Vagina (tissue), 2 donors: ENCODE measurements around the gene SERGEF. TPM values are rescaled to one million over a fixed set of nuclear protein-coding genes. Genes with fewer than 3 reads are reported as not detected.

ENCODE experiments used
- DNase-seq, 2 donors: peaks; one replicate each; pipeline ENCODE4 v3.0.0-alpha.2; 2017; ENCODE audit errors: extremely low spot score in 2 of 2
- H3K27ac ChIP-seq: fragments of 200-600 bp; sonication (generic); one replicate; pipeline ENCODE4 v1.5.1; 2019
- H3K27me3 ChIP-seq: fragments of 200-600 bp; sonication (generic); one replicate; pipeline ENCODE4 v1.5.1; 2019
- H3K36me3 ChIP-seq, 2 donors: fragments of 200-600 bp; sonication (generic); one replicate each; pipeline ENCODE4 v1.5.1; 2017 to 2019
- H3K4me1 ChIP-seq: fragments of 200-600 bp; sonication (generic); one replicate; pipeline ENCODE4 v1.5.1; 2019
- H3K4me3 ChIP-seq, 2 donors: fragments of 200-600 bp; sonication (generic); 1 replicate in 1 of 2; 2 replicates in 1 of 2; pipeline ENCODE4 v1.5.1; 2016 to 2019
- H3K9me3 ChIP-seq: fragments of 200-600 bp; sonication (generic); one replicate; pipeline ENCODE4 v1.5.1; 2019
- CTCF ChIP-seq, 3 experiments: fragments of 450-650 bp in 2 of 3; fragments of 200-600 bp in 1 of 3; sonication (generic) in 1 of 3; IDR thresholded peaks; one replicate each; pipeline ENCODE4 v1.5.1; 2017 to 2019; ENCODE audit warnings: antibody characterized with exemption in 3 of 3, mild to moderate bottlenecking in 2 of 3, moderate library complexity in 2 of 3
- POLR2A ChIP-seq, 2 donors: fragments of 450-650 bp; IDR thresholded peaks; one replicate each; pipeline ENCODE4 v1.6.1; 2017; ENCODE audit warnings: antibody characterized with exemption in 2 of 2, mild to moderate bottlenecking in 2 of 2, moderate library complexity in 2 of 2
- POLR2AphosphoS5 ChIP-seq, 2 donors: sonication (generic); formaldehyde crosslinking; IDR thresholded peaks; one replicate each; pipeline ENCODE4 v1.9.0; 2017; ENCODE audit warnings: antibody characterized with exemption in 2 of 2, mild to moderate bottlenecking in 2 of 2, low read depth in 1 of 2; ENCODE audit not compliant: insufficient read depth in 1 of 2
- intact Hi-C: fragments of 100-400 bp; cut with DNase I; formaldehyde crosslinking; loops from one replicate; pipeline ENCODE4 v1.15.1; 2023
- total RNA-seq: library from RNA; depleted of rRNA; stranded (reverse); fragments of >200 nt; gene quantifications from one replicate; pipeline ENCODE4 v1.2.3, GENCODE V29; 2016

The SERGEF gene
- total RNA-seq, 1 donor from 2014 or later, result 30.7 TPM

- Histone ChIP-seq H3K4me1 (peaks cover 6% of the 10 kb centered on the region), H3K9me3 (no peaks in the 10 kb centered on the region), H3K36me3 (no peaks in the 10 kb centered on the region), H3K4me3 (no peak overlapping the region), H3K27me3 (no peaks in the 10 kb centered on the region), H3K27ac (no peak overlapping the region)
- DNase-seq, result no peak
- TF ChIP-seq POLR2A (IDR thresholded peaks at IDR 0.05) (no peak), CTCF (IDR thresholded peaks at IDR 0.05) (no peak), POLR2AphosphoS5 (IDR thresholded peaks at IDR 0.05; ENCODE audit: insufficient read depth in 1 of 2, low read depth in 1 of 2) (no peak)
- intact Hi-C loops, result no loop called here
Measured at GRCh38 chr11:17746096-17746495, 266.8 kb downstream of the SERGEF start.

GRCh38 chr11:17745023-17745772, 267.6 kb downstream of the SERGEF start:
- no peak overlapping the region for H3K4me3 ChIP-seq
- DNase-seq, result no peak
- intact Hi-C loops, result no loop called here

GRCh38 chr11:17744151-17744940, 268.5 kb downstream of the SERGEF start:
- intact Hi-C loops, result no loop called here
- H3K27me3 ChIP-seq, result no peaks in the 10 kb centered on the region

More at GRCh38 chr11:17745023-17745772, 267.6 kb downstream of the SERGEF start:
- H3K9me3 ChIP-seq, result no peaks in the 10 kb centered on the region
- H3K4me1 ChIP-seq, result peaks cover 6% of the 10 kb centered on the region
- no peaks in the 10 kb centered on the region for H3K36me3 ChIP-seq
- no peak for TF ChIP-seq POLR2A (IDR thresholded peaks at IDR 0.05)
- no peak for TF ChIP-seq CTCF (IDR thresholded peaks at IDR 0.05)
- no peak for TF ChIP-seq POLR2AphosphoS5 (IDR thresholded peaks at IDR 0.05; ENCODE audit: insufficient read depth in 1 of 2, low read depth in 1 of 2)
- no peak overlapping the region for H3K27ac ChIP-seq
- no peaks in the 10 kb centered on the region for H3K27me3 ChIP-seq

GRCh38 chr11:17743808-17744119, 269.1 kb downstream of the SERGEF start:
- no peak for DNase-seq
- no peaks in the 10 kb centered on the region for H3K36me3 ChIP-seq
- no peaks in the 10 kb centered on the region for H3K9me3 ChIP-seq
- intact Hi-C loops, result no loop called here
- TF ChIP-seq POLR2AphosphoS5 (IDR thresholded peaks at IDR 0.05; ENCODE audit: insufficient read depth in 1 of 2, low read depth in 1 of 2) (no peak), CTCF (IDR thresholded peaks at IDR 0.05) (no peak), POLR2A (IDR thresholded peaks at IDR 0.05) (no peak)
- no peak overlapping the region for H3K27ac ChIP-seq
- no peaks in the 10 kb centered on the region for H3K27me3 ChIP-seq
- no peak overlapping the region for H3K4me3 ChIP-seq
- peaks cover 6% of the 10 kb centered on the region for H3K4me1 ChIP-seq

More at GRCh38 chr11:17744151-17744940, 268.5 kb downstream of the SERGEF start:
- H3K4me3 ChIP-seq, result no peak overlapping the region
- H3K27ac ChIP-seq, result no peak overlapping the region
- H3K4me1 ChIP-seq, result peaks cover 6% of the 10 kb centered on the region
- H3K36me3 ChIP-seq, result no peaks in the 10 kb centered on the region
- TF ChIP-seq POLR2A (IDR thresholded peaks at IDR 0.05) (no peak), CTCF (IDR thresholded peaks at IDR 0.05) (no peak), POLR2AphosphoS5 (IDR thresholded peaks at IDR 0.05; ENCODE audit: insufficient read depth in 1 of 2, low read depth in 1 of 2) (no peak)
- no peaks in the 10 kb centered on the region for H3K9me3 ChIP-seq
- no peak for DNase-seq
